ENCODE data around the gene KCNQ1.

DNA sequence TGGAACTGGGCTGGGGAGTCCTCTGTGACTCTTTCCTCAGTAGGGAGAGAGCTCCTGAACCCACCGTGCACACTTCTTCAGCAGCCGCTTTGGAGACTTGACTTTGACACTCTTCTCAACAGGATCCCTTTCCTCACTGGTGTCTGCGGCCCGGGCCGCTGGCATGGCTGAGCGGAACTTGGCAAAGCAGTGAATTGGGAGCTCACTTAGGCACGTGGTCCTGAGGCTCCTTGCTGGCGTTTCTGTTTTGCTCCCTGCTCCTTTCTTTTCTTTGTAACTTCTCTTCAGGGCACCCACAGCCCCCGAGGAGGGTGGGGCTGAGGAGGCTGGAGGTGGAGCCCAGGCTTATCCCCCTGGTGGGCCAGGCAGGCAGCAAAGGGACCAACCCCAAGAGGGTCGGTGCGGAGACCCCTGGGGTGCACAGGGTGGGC, 263.4 kb downstream of the KCNQ1 start:
- no peak for TF ChIP-seq POLR2A (IDR thresholded peaks at IDR 0.05; ENCODE audit: low read length)
- no peak for TF ChIP-seq GATA1 (IDR thresholded peaks at IDR 0.05; ENCODE audit: low read depth, low read length)
